ENCODE results near the gene NPLOC4.

NPLOC4 gene

GRCh38 chr17:81518113-81518784, 118.7 kb downstream of the NPLOC4 start:
- TF ChIP-seq CTCF (IDR thresholded peaks at IDR 0.05; ENCODE audit: low read depth, low read length), result no peak
- DNase-seq (ENCODE audit: extremely low read depth, low read depth), result no peak

GRCh38 chr17:81517339-81518112, 119.4 kb downstream of the NPLOC4 start:
- DNase-seq (ENCODE audit: extremely low read depth, low read depth), result no peak
- no peak for TF ChIP-seq CTCF (IDR thresholded peaks at IDR 0.05; ENCODE audit: low read depth, low read length)

- TF ChIP-seq CTCF (IDR thresholded peaks at IDR 0.05; ENCODE audit: low read depth, low read length), result no peak
- no peak for DNase-seq (ENCODE audit: extremely low read depth, low read depth)
Measured at GRCh38 chr17:81517009-81517338, 119.9 kb downstream of the NPLOC4 start.

GRCh38 chr17:81516439-81516838, 120.5 kb downstream of the NPLOC4 start:
- TF ChIP-seq CTCF (IDR thresholded peaks at IDR 0.05; ENCODE audit: low read depth, low read length), result no peak

GRCh38 chr17:81515530-81516041, 121.3 kb downstream of the NPLOC4 start:
- TF ChIP-seq CTCF (IDR thresholded peaks at IDR 0.05; ENCODE audit: low read depth, low read length), result no peak
- no peak for DNase-seq (ENCODE audit: extremely low read depth, low read depth)

More at GRCh38 chr17:81516439-81516838, 120.5 kb downstream of the NPLOC4 start:
- no peak for DNase-seq (ENCODE audit: extremely low read depth, low read depth)

- DNase-seq (ENCODE audit: extremely low read depth, low read depth), result peak; percentile 72
- no peak for TF ChIP-seq CTCF (IDR thresholded peaks at IDR 0.05; ENCODE audit: low read depth, low read length)
Measured at GRCh38 chr17:81514739-81515529, 122.0 kb downstream of the NPLOC4 start.

GRCh38 chr17:81514489-81514738, 122.5 kb downstream of the NPLOC4 start:
- no peak for TF ChIP-seq CTCF (IDR thresholded peaks at IDR 0.05; ENCODE audit: low read depth, low read length)
- no peak for DNase-seq (ENCODE audit: extremely low read depth, low read depth)

All from AG09319 (cell line).